M059J (cell line): ENCODE results near the gene AMDHD2. TPM values are rescaled to one million over a fixed set of nuclear protein-coding genes. Genes with fewer than 3 reads are reported as not detected.
"Not testable (repeated sequence)": the region's sequence is repeated elsewhere in the genome, so short reads cannot be mapped to it uniquely, and the experiment has no call there.

Experiments
- DNase-seq: peaks from one replicate; pipeline ENCODE4 v3.0.0-alpha.2; 2012; ENCODE audit warnings: low read depth
- total RNA-seq: library from RNA; depleted of rRNA; stranded (reverse); fragments of >200 nt; shearing (Covaris generic); gene quantifications from 2 replicates; pipeline ENCODE4 v1.2.3, GENCODE V29; 2014; rRNA removed

The AMDHD2 gene, protein sequence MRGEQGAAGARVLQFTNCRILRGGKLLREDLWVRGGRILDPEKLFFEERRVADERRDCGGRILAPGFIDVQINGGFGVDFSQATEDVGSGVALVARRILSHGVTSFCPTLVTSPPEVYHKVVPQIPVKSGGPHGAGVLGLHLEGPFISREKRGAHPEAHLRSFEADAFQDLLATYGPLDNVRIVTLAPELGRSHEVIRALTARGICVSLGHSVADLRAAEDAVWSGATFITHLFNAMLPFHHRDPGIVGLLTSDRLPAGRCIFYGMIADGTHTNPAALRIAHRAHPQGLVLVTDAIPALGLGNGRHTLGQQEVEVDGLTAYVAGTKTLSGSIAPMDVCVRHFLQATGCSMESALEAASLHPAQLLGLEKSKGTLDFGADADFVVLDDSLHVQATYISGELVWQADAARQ
- total RNA-seq = 11.7 and 20.1 TPM in 2 replicates

- peak; percentile 85 for DNase-seq
Observed at GRCh38 chr16:2520097-2520783, at the start of gene AMDHD2. Gene AMDHD2, plus strand, starts transcription at chr16:2520371. Its CDS starts 88 bp downstream, at chr16:2520459.

DNA sequence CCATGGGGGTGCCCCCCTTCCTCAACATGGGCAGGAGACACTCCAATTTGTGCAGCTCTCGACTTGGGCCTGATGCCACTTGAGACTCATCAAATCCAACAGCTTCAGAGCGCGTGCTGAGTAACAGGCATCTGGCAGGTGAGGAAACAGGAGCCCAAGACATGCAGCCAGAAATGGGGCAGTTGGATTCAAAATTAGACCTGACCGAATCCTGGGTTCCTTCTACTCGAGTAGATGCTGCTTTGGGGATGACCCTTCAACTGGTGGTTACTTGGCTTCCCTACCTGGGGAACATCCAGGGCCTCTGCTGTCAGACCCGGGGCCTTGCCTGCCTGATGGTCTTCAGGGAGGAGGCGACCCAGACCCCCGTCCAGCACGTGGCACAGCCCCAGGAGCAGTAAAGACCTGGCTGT lies 49.6 kb upstream of the AMDHD2 start:
- peak; percentile 48 for DNase-seq

- no peak for DNase-seq
Observed at GRCh38 chr16:2471016-2471652, 49.0 kb upstream of the AMDHD2 start, which contains the start of gene NTN3. Gene NTN3, plus strand, starts transcription at chr16:2471297. Its CDS starts 405 bp downstream, at chr16:2471702.

DNA sequence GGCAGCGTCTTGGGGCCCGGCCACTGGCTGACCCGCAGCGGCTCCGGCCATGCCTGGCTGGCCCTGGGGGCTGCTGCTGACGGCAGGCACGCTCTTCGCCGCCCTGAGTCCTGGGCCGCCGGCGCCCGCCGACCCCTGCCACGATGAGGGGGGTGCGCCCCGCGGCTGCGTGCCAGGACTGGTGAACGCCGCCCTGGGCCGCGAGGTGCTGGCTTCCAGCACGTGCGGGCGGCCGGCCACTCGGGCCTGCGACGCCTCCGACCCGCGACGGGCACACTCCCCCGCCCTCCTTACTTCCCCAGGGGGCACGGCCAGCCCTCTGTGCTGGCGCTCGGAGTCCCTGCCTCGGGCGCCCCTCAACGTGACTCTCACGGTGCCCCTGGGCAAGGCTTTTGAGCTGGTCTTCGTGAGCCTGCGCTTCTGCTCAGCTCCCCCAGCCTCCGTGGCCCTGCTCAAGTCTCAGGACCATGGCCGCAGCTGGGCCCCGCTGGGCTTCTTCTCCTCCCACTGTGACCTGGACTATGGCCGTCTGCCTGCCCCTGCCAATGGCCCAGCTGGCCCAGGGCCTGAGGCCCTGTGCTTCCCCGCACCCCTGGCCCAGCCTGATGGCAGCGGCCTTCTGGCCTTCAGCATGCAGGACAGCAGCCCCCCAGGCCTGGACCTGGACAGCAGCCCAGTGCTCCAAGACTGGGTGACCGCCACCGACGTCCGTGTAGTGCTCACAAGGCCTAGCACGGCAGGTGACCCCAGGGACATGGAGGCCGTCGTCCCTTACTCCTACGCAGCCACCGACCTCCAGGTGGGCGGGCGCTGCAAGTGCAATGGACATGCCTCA lies 48.3 kb upstream of the AMDHD2 start:
- no peak for DNase-seq

GRCh38 chr16:2472488-2472864 lies 47.7 kb upstream of the AMDHD2 start:
- no peak for DNase-seq

DNA sequence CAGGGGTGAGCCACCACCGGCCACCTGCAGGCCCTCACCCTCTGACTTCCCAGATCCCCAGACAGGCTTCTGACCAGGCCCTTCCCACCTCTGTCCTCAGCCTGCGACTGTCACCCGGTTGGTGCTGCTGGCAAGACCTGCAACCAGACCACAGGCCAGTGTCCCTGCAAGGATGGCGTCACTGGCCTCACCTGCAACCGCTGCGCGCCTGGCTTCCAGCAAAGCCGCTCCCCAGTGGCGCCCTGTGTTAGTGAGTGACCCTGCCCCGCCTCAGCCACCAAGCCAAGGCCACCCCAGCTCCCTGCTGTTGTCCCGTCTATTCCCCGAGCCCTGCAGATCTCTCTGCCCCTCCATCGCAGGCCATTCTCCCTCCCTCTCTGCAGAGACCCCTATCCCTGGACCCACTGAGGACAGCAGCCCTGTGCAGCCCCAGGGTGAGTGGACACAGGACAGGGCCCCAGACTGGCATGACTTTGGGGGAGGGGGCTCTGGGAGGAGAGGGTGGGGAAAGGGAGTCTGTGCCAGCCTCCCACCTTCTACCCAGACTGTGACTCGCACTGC lies 47.2 kb upstream of the AMDHD2 start:
- no peak for DNase-seq

DNA sequence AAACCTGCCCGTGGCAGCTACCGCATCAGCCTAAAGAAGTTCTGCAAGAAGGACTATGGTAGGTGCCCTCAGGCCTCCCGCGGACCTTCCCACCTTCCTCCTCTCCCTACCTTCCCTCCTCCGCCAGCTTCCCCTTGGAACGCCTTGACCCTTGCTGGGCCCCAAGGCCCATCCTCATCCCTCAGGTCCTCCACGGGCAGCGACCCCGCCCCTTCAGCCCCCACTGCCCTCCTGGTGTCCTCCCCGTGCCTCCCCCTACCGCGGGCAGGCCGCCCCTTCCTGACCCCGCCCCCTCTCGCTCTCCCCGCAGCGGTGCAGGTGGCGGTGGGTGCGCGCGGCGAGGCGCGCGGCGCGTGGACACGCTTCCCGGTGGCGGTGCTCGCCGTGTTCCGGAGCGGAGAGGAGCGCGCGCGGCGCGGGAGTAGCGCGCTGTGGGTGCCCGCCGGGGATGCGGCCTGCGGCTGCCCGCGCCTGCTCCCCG lies 46.7 kb upstream of the AMDHD2 start:
- DNase-seq = peak; percentile 43

GRCh38 chr16:2473999-2474876 lies 45.9 kb upstream of the AMDHD2 start:
- peak; percentile 47 for DNase-seq

DNA sequence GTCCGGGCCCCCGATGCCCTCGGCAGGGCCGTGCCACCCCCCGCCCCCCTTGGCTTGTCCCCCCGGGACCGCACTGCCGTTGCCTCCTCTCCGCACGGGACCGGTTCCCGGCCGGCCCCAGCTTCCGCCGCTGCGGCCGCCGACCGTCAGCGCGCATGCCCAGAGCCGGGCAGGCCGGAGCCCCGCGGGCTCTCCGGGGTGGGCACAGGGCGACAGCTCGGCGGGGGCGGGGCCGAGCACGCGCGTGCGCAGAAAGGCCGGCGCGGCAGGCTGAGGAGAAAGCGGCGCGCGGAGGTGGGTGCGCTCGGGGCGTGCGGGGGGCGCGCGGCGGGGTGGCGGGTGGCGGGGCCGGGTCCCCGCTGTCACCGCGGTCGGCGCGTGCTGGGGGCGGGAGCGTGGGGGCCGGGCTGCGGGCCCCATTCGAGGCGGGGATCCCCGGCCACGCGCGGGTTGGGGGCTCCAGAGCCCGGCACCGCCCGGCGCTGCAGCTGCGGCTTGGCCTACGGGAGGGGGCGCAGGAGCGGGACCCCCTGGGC lies 45.2 kb upstream of the AMDHD2 start, which contains the start of gene TBC1D24:
TBC1D24 (plus strand) TSS at position 251 of the 536 bp plus-strand sequence. CDS start 21,022 bp downstream, outside the sequence.
- DNase-seq = peak; percentile 79

- no peak for DNase-seq
Observed at GRCh38 chr16:2475413-2476344, 44.5 kb upstream of the AMDHD2 start.

- no peak for DNase-seq
Observed at GRCh38 chr16:2476345-2476720, 43.8 kb upstream of the AMDHD2 start.

DNA sequence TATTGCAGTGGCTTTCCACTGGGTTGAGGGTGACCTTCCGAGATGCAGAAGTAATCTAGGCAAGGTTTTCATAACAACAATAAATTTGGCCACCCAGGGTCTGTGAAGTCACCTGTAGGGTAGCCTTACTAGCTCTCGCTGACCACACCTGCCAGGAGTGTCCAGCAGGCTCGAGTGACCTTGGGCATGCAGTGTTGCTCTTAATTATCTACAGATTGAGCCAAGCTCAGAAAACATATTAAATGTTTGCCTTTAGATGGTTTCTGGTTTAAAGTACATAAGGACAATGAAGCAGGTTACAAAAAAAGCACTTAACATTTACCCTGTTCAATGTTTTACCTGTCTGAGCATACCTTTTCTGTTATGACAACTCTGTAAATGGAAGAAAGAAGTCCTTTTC lies 43.4 kb upstream of the AMDHD2 start:
- no peak for DNase-seq

DNA sequence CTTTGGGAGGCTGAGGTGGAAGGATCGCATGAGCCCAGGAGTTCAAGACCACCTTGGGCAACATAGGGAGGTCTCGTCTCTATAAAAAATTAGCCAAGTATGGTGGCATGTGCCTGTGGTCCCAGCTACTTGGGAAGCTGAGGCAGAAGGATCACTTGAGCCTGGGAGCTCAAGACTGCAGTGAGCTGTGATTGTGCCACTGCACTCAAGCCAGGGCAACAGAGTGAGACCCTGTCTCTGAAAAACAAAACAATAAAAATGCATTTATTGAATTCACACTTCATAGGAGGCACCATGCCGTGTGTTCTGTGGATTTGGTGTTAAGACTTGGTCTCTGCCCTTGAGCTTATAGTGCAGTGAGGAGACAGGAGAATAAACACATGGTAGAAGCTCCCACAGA lies 42.8 kb upstream of the AMDHD2 start:
- DNase-seq = no peak

DNA sequence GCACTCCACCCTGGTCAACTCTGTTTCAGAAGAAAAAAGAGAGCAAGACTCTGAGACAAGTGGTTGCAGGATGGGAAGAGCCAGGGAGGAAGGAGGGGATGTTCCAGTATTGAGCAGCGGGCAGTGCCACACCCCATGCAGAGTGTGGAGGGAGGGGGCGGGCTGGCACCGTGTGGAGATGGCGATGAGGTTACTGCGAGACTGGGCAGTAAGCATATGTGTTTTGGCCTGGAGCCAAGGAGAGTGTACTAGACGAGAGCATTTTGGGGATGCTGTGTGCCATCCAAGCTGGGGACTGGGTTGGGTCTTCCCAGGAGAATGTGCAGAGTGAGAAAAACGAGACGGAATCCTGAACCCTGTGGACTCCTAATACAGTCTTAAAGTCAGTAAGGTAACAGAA lies 41.9 kb upstream of the AMDHD2 start:
- DNase-seq = no peak

- DNase-seq = not testable (repeated sequence)
Observed at GRCh38 chr16:2479996-2480395, 40.2 kb upstream of the AMDHD2 start.

- no peak for DNase-seq
Observed at GRCh38 chr16:2480948-2481347, 39.2 kb upstream of the AMDHD2 start.

DNA sequence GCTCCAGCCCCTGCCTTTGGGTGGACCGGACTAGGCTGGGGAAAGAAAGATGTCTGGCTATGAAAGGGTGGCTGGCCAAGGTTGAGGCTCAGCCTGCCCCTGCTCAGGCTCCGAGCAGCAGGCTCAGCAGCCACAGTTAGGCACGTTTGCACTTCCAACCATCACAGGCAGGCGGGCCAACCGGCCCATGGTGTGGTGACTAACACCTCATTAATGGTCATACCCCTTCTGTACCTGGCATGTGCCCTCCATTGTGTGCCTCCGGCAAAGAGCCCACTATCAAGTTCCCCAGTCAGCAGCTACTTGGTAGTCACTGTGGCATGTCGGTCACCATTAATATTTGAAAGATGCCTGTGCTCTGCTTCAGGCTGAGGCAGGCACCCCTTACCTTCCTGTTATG lies 38.5 kb upstream of the AMDHD2 start:
- no peak for DNase-seq

DNA sequence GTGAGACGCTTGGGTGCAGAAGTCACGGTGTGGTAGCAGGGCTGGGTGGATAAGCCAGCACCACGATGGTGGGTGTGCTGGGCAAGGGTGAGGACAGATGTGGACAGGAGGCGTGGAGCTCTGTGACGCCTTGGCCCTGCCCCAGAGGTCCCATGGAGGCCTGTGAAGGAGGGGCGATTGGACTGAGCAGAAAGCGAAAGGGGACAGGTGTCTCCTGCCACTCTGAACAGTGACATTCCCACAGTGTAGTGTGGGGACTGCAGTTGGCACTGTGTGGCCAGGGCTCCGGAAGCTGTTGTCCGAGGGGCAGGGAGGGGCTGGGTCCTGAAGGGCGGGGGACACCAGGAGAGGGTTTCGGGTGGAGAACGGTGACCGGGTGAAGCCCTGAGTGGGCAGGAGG lies 37.9 kb upstream of the AMDHD2 start:
- no peak for DNase-seq
